Ectodermal cell (in vitro differentiated cells): ENCODE results near the gene GYPC.

ENCODE experiments used
- H3K27ac ChIP-seq: 2 replicates; pipeline ENCODE4 v1.7.0; 2013; ENCODE audit warnings: mild to moderate bottlenecking, low read depth, low read length; ENCODE audit not compliant: insufficient read depth, poor library complexity, severe bottlenecking
- H3K27me3 ChIP-seq: 2 replicates; pipeline ENCODE4 v1.7.0; 2013; ENCODE audit warnings: mild to moderate bottlenecking, low read length; ENCODE audit not compliant: insufficient read depth, control insufficient read depth, poor library complexity, severe bottlenecking
- H3K36me3 ChIP-seq: one replicate; pipeline ENCODE4 v1.7.0; 2013; ENCODE audit warnings: low read length; ENCODE audit not compliant: control insufficient read depth, insufficient read depth
- H3K4me1 ChIP-seq: one replicate; pipeline ENCODE4 v1.7.0; 2013; ENCODE audit warnings: low read length; ENCODE audit not compliant: control insufficient read depth, insufficient read depth
- H3K4me3 ChIP-seq: 2 replicates; pipeline ENCODE4 v1.7.0; 2013; ENCODE audit warnings: low read depth, low read length, control low read depth; ENCODE audit not compliant: insufficient read depth
- H3K9me3 ChIP-seq: 2 replicates; pipeline ENCODE4 v1.7.0; 2013; ENCODE audit warnings: mild to moderate bottlenecking, low read length, moderate library complexity; ENCODE audit not compliant: control insufficient read depth
- WGBS, 2 experiments: methylation state at CpG; one replicate each; pipeline ENCODE4 v1.1.7; 2013; ENCODE audit warnings: missing lambda C conversion rate in 2 of 2; 5-methylcytosine and 5-hydroxymethylcytosine counted together

Gene GYPC

GRCh38 chr2:126665483-126665882, 9.5 kb downstream of the GYPC start:
- H3K36me3 ChIP-seq: no peaks in the 10 kb centered on the region
- no peak overlapping the region for H3K27ac ChIP-seq
- no peaks in the 10 kb centered on the region for H3K27me3 ChIP-seq
- peaks cover 16% of the 10 kb centered on the region for H3K4me1 ChIP-seq
- 88 to 92% methylated on average over 9 of the region's 9 CpGs for WGBS, 2 experiments
- H3K4me3 ChIP-seq: no peak overlapping the region
- H3K9me3 ChIP-seq: no peaks in the 10 kb centered on the region

GRCh38 chr2:126668254-126668653, 12.3 kb downstream of the GYPC start:
- Histone ChIP-seq H3K9me3 (no peaks in the 10 kb centered on the region), H3K27ac (no peak overlapping the region), H3K27me3 (no peaks in the 10 kb centered on the region), H3K4me1 (peaks cover 16% of the 10 kb centered on the region), H3K36me3 (no peaks in the 10 kb centered on the region), H3K4me3 (no peak overlapping the region)
- WGBS, 2 experiments: 84 to 89% methylated on average over 4 of the region's 4 CpGs

GRCh38 chr2:126669772-126670171, 13.8 kb downstream of the GYPC start:
- H3K36me3 ChIP-seq: no peaks in the 10 kb centered on the region
- peaks cover 16% of the 10 kb centered on the region for H3K4me1 ChIP-seq
- H3K27ac ChIP-seq: no peak overlapping the region
- WGBS, 2 experiments: 74% methylated on average over 6 of the region's 6 CpGs
- no peaks in the 10 kb centered on the region for H3K27me3 ChIP-seq
- H3K4me3 ChIP-seq: no peak overlapping the region
- no peaks in the 10 kb centered on the region for H3K9me3 ChIP-seq

- no peaks in the 10 kb centered on the region for H3K9me3 ChIP-seq
- H3K27ac ChIP-seq: no peak overlapping the region
- H3K36me3 ChIP-seq: peaks cover 3% of the 10 kb centered on the region
- H3K4me1 ChIP-seq: peaks cover 7% of the 10 kb centered on the region
- WGBS, 2 experiments: 94 to 95% methylated on average over 7 of the region's 7 CpGs
- H3K4me3 ChIP-seq: no peak overlapping the region
- H3K27me3 ChIP-seq: no peaks in the 10 kb centered on the region
Measured at GRCh38 chr2:126671488-126671887, 15.5 kb downstream of the GYPC start.

DNA sequence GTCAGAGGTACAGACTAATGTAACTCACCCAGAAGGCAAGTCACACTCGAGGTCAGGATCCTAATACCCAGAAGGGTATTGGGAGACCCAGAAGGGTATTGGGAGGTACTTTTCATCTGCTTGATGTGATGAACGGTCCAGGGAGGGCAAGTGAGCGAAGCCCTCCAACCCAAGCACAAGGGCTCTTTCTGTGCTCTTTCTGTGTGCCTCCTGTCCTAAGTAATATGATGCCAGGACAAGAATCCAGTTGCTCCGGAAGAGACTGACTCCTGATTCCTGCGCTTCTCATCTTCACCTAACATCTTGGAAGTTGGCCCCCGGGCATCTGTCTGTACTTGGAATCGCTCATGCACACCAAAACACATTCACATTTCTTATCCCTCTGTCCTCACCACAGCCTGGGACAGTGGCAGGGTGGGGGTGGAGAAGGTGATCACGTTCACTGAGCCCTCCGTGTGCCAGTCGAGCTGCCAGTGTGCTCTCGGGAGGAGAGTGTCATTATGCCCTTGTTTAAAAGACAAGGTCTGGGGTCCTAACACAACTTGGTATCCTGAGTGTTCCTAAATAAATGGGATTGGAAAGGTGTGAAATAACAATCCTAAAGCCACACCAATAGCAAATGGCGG, 17.1 kb downstream of the GYPC start:
- Histone ChIP-seq H3K27ac (no peak overlapping the region), H3K27me3 (no peaks in the 10 kb centered on the region), H3K4me3 (no peak overlapping the region), H3K9me3 (no peaks in the 10 kb centered on the region), H3K4me1 (peaks cover 7% of the 10 kb centered on the region), H3K36me3 (peaks cover 3% of the 10 kb centered on the region)
- WGBS, 2 experiments: 96 to 97% methylated on average over 12 of the region's 12 CpGs

- peaks cover 3% of the 10 kb centered on the region for H3K36me3 ChIP-seq
- no peaks in the 10 kb centered on the region for H3K27me3 ChIP-seq
- no peak overlapping the region for H3K27ac ChIP-seq
- no peak overlapping the region for H3K4me3 ChIP-seq
- H3K9me3 ChIP-seq: no peaks in the 10 kb centered on the region
- peaks cover 11% of the 10 kb centered on the region for H3K4me1 ChIP-seq
- 93 to 94% methylated on average over 11 of the region's 11 CpGs for WGBS, 2 experiments
Measured at GRCh38 chr2:126674075-126674744, 18.3 kb downstream of the GYPC start.

DNA sequence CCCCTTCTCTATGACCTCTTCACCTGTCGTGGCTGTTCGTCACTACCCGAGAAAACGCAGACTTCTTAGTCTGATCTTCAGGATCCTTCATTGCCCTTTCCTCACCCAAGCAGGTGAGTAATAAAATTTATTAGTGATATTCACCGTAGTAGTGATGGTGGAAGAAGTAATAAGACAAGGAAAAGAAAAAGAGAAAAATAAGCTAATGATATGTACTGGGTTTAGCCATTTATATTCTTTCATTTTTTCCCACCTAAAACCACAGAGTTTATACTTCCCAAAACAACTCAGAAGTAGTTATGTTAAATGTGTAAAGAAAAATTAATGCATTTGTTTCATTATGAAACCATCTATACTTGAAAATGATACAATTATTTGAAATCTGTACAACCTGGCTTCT, 19.7 kb downstream of the GYPC start:
- no peaks in the 10 kb centered on the region for H3K9me3 ChIP-seq
- no peaks in the 10 kb centered on the region for H3K27me3 ChIP-seq
- no peak overlapping the region for H3K27ac ChIP-seq
- no peak overlapping the region for H3K4me3 ChIP-seq
- H3K36me3 ChIP-seq: peaks cover 3% of the 10 kb centered on the region
- H3K4me1 ChIP-seq: peaks cover 4% of the 10 kb centered on the region
- 90 to 99% methylated on average over 5 of the region's 5 CpGs for WGBS, 2 experiments

DNA sequence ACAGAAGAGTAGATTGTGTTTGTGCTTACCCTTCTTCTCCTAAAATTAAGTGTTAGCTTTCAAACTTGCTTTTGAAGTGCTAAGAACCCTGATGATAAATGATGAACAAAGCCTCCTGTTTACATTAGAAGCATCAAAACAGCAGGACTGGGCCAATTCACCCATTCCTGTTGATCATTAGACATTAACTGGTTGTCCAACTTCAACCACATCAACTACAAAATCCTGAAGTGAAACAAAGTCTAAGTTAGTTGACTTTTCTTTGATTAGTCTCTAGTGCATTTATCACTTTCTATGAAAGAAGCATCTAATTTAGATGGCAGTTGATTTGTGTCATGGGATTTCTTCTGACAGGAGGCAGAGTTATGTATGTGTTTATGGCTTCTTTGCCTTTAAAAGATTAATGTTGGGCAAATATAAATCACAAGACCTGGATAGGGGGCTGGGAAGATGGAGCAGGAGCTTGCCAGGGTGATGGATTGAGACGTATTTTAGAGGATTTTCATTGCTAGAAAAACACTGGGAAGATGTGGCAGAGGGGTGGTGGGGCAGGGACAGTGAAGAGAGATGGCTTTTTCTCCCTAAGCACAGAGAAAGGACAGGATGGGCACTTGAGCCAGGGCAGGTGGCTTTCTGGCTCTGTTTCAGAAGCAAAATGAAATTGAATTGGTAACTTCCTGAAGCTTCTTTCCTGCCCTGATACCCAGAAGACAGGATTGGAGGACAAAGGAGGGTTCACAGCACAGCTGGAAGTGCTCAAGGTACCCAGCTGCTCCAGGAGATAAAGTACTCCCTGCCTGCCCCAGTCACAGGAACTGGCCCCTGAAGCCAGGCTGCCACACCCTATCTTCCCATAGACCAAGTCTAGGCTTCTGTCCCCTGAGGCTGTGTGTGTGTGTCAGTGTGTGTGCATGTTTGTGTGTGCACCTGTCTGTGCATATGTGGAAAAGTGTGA, 20.5 kb downstream of the GYPC start:
- Histone ChIP-seq H3K4me3 (no peak overlapping the region), H3K27ac (no peak overlapping the region), H3K9me3 (no peaks in the 10 kb centered on the region), H3K4me1 (peaks cover 4% of the 10 kb centered on the region), H3K36me3 (peaks cover 3% of the 10 kb centered on the region), H3K27me3 (no peaks in the 10 kb centered on the region)
- 86 to 95% methylated on average over 1 of the region's 1 CpG for WGBS, 2 experiments

GRCh38 chr2:126677176-126677538, 21.2 kb downstream of the GYPC start:
- 83 to 97% methylated on average over 1 of the region's 1 CpG for WGBS, 2 experiments
- H3K9me3 ChIP-seq: no peaks in the 10 kb centered on the region
- no peaks in the 10 kb centered on the region for H3K27me3 ChIP-seq
- no peak overlapping the region for H3K4me3 ChIP-seq
- no peak overlapping the region for H3K27ac ChIP-seq
- peaks cover 4% of the 10 kb centered on the region for H3K4me1 ChIP-seq
- H3K36me3 ChIP-seq: peaks cover 3% of the 10 kb centered on the region
